Right forelimb (tissue), 1 donor: Measurements from ENCODE around the gene SYTL1.
A peak's percentile ranks its signal among the peaks of the same experiment; 100 is the strongest.

ENCODE experiments used
- DNase-seq: peaks from one replicate; pipeline ENCODE4 v3.0.0-alpha.2; 2018

Gene SYTL1

GRCh38 chr1:27321813-27322568 is 19.8 kb upstream of the SYTL1 start, which contains the start of gene TMEM222:
Gene TMEM222, plus strand, starts transcription at chr1:27322163. Its CDS starts 35 bp downstream, at chr1:27322198.
- DNase-seq: peak; percentile 98

- no peak for DNase-seq
Measured at GRCh38 chr1:27322569-27323240, 19.1 kb upstream of the SYTL1 start.

GRCh38 chr1:27325286-27325685 is 16.5 kb upstream of the SYTL1 start:
- DNase-seq: no peak

- DNase-seq: no peak
Measured at GRCh38 chr1:27327964-27328363, 13.9 kb upstream of the SYTL1 start.

- peak; percentile 15 for DNase-seq
Measured at GRCh38 chr1:27330786-27331185, 11.0 kb upstream of the SYTL1 start.

- DNase-seq: no peak
Measured at GRCh38 chr1:27331426-27331825, 10.4 kb upstream of the SYTL1 start.

GRCh38 chr1:27331922-27332321 is 9.9 kb upstream of the SYTL1 start:
- DNase-seq: peak; percentile 29

GRCh38 chr1:27332536-27333281 is 9.1 kb upstream of the SYTL1 start:
- peak; percentile 58 for DNase-seq

- peak; percentile 4 for DNase-seq
Measured at GRCh38 chr1:27333717-27334279, 8.0 kb upstream of the SYTL1 start.

GRCh38 chr1:27335506-27336422 is 6.1 kb upstream of the SYTL1 start:
- no peak for DNase-seq

GRCh38 chr1:27336756-27337155 is 5.1 kb upstream of the SYTL1 start:
- DNase-seq: no peak

GRCh38 chr1:27338751-27339150 is 3.1 kb upstream of the SYTL1 start:
- no peak for DNase-seq

GRCh38 chr1:27339213-27339612 is 2.6 kb upstream of the SYTL1 start:
- no peak for DNase-seq

GRCh38 chr1:27342391-27342777 is 562 bp downstream of the SYTL1 start:
- no peak for DNase-seq

GRCh38 chr1:27342778-27343638 is 1.2 kb downstream of the SYTL1 start:
- no peak for DNase-seq

- no peak for DNase-seq
Measured at GRCh38 chr1:27343639-27344025, 1.8 kb downstream of the SYTL1 start.

GRCh38 chr1:27345272-27345671 is 3.5 kb downstream of the SYTL1 start:
- DNase-seq: no peak

- DNase-seq: no peak
Measured at GRCh38 chr1:27346357-27346756, 4.5 kb downstream of the SYTL1 start.

GRCh38 chr1:27346991-27347624 is 5.3 kb downstream of the SYTL1 start:
- no peak for DNase-seq

- no peak for DNase-seq
Measured at GRCh38 chr1:27348861-27349783, 7.3 kb downstream of the SYTL1 start.
